GM18951 (cell line): ENCODE measurements around the gene KSR2.

Source experiments
- POLR2A ChIP-seq: IDR thresholded peaks from 4 replicates; pipeline ENCODE4 v1.6.1; 2011; ENCODE audit warnings: mild to moderate bottlenecking; ENCODE audit not compliant: insufficient read length, insufficient read depth; ENCODE audit errors: extremely low read depth
- in situ Hi-C: fragments of 300-500 bp; cut with MboI; formaldehyde crosslinking; loops from one replicate; pipeline ENCODE4 v1.12.0; 2022; ENCODE audit warnings: low sequenced_read_pairs, mixed read lengths, inconsistent platforms; ENCODE audit not compliant: unreplicated experiment

The KSR2 gene

GRCh38 chr12:117896009-117896408, 72.8 kb downstream of the KSR2 start:
- in situ Hi-C loops = loop anchor here (25.0 kb wide), 1 partner anchor 491 kb away; the partner anchor contains the start of gene SUDS3
- no peak for TF ChIP-seq POLR2A

GRCh38 chr12:117892441-117892840, 76.3 kb downstream of the KSR2 start:
- no peak for TF ChIP-seq POLR2A
- in situ Hi-C loops = loop anchor here (25.0 kb wide), 1 partner anchor 495 kb away; the partner anchor contains the start of gene SUDS3

- in situ Hi-C loops = loop anchor here (25.0 kb wide), 1 partner anchor 496 kb away; the partner anchor contains the start of gene SUDS3
Measured at GRCh38 chr12:117891265-117891664, 77.5 kb downstream of the KSR2 start.

GRCh38 chr12:117890644-117891043, 78.1 kb downstream of the KSR2 start:
- no peak for TF ChIP-seq POLR2A
- in situ Hi-C loops = loop anchor here (25.0 kb wide), 1 partner anchor 497 kb away; the partner anchor contains the start of gene SUDS3

- in situ Hi-C loops = loop anchor here (25.0 kb wide), 1 partner anchor 497 kb away; the partner anchor contains the start of gene SUDS3
- no peak for TF ChIP-seq POLR2A
Measured at GRCh38 chr12:117890137-117890536, 78.7 kb downstream of the KSR2 start.

- in situ Hi-C loops = loop anchor here (25.0 kb wide), 1 partner anchor 498 kb away; the partner anchor contains the start of gene SUDS3
- no peak for TF ChIP-seq POLR2A
Measured at GRCh38 chr12:117889098-117889497, 79.7 kb downstream of the KSR2 start.

GRCh38 chr12:117885211-117885610, 83.6 kb downstream of the KSR2 start:
- in situ Hi-C loops = loop anchor here (25.0 kb wide), 1 partner anchor 502 kb away; the partner anchor contains the start of gene SUDS3
- no peak for TF ChIP-seq POLR2A

GRCh38 chr12:117884161-117884560, 84.6 kb downstream of the KSR2 start:
- in situ Hi-C loops = loop anchor here (25.0 kb wide), 1 partner anchor 503 kb away; the partner anchor contains the start of gene SUDS3
- no peak for TF ChIP-seq POLR2A

- in situ Hi-C loops = loop anchor here (25.0 kb wide), 1 partner anchor 505 kb away; the partner anchor contains the start of gene SUDS3
Measured at GRCh38 chr12:117882603-117883184, 86.1 kb downstream of the KSR2 start.

GRCh38 chr12:117882181-117882580, 86.6 kb downstream of the KSR2 start:
- in situ Hi-C loops = loop anchor here (25.0 kb wide), 1 partner anchor 505 kb away; the partner anchor contains the start of gene SUDS3
- no peak for TF ChIP-seq POLR2A

More at GRCh38 chr12:117882603-117883184, 86.1 kb downstream of the KSR2 start:
- no peak for TF ChIP-seq POLR2A

- in situ Hi-C loops = loop anchor here (25.0 kb wide), 1 partner anchor 506 kb away; the partner anchor contains the start of gene SUDS3
Measured at GRCh38 chr12:117881517-117881916, 87.3 kb downstream of the KSR2 start.

GRCh38 chr12:117878605-117879004, 90.2 kb downstream of the KSR2 start:
- no peak for TF ChIP-seq POLR2A
- in situ Hi-C loops = loop anchor here (25.0 kb wide), 1 partner anchor 509 kb away; the partner anchor contains the start of gene SUDS3

More at GRCh38 chr12:117881517-117881916, 87.3 kb downstream of the KSR2 start:
- no peak for TF ChIP-seq POLR2A

GRCh38 chr12:117876436-117876816, 92.4 kb downstream of the KSR2 start:
- no peak for TF ChIP-seq POLR2A
- in situ Hi-C loops = loop anchor here (25.0 kb wide), 1 partner anchor 511 kb away; the partner anchor contains the start of gene SUDS3
